GM12878 (cell line): ENCODE data around the gene OSER1. TPM values are rescaled to one million over a fixed set of nuclear protein-coding genes. Genes with fewer than 3 reads are reported as not detected.
A peak's percentile ranks its signal among the peaks of the same experiment; 100 is the strongest.

Source experiments
- CBX3 ChIP-seq: fragments of 200-600 bp; sonication (generic); IDR thresholded peaks from 2 replicates; pipeline ENCODE4 v1.6.1; 2016; ENCODE audit warnings: low read depth, borderline replicate concordance
- EED ChIP-seq: sonication (generic); IDR thresholded peaks from 2 replicates; pipeline ENCODE4 v1.6.1; 2016; ENCODE audit warnings: antibody characterized with exemption, low read depth
- EP300 ChIP-seq, 2 experiments: fragments of 150-350 bp in 1 of 2; IDR thresholded peaks; 2 replicates each; pipeline ENCODE4 v1.6.1; 2011 to 2012; ENCODE audit warnings: low read depth in 2 of 2, low read length in 2 of 2, borderline replicate concordance in 1 of 2, improper control_type of control experiment in 1 of 2, inconsistent platforms in 1 of 2; ENCODE audit not compliant: control insufficient read depth in 1 of 2
- RCOR1 ChIP-seq: conservative IDR thresholded peaks from 2 replicates; pipeline ENCODE4 v1.6.1; 2012; ENCODE audit warnings: low read depth, low read length, improper control_type of control experiment
- SP1 ChIP-seq: IDR thresholded peaks from one replicate; pipeline ENCODE4 v1.6.1; 2011; ENCODE audit warnings: low read depth, low read length
- TARDBP ChIP-seq: IDR thresholded peaks from 2 replicates; pipeline ENCODE4 v1.6.1; 2016; ENCODE audit warnings: borderline replicate concordance
- ZSCAN29 ChIP-seq: fragments of 450-650 bp; IDR thresholded peaks from 2 replicates; pipeline ENCODE4 v1.6.1; 2017; ENCODE audit warnings: mild to moderate bottlenecking, moderate library complexity
- polyA plus RNA-seq, 11 experiments: library from polyadenylated mRNA; depleted of rRNA in 4 of 11; unstranded in 6 of 11; stranded (reverse) in 5 of 11; fragments of >200 nt; fragmentation: Nextera tagmentation in 4 of 11; fragmentation: Illumina TruSeq in 1 of 11; extraction: Ambion mirVana in 4 of 11; extraction: Trizol in 1 of 11; gene quantifications; 1 replicate in 1 of 11; 2 replicates in 10 of 11; pipeline versions ENCODE4 v1.2.1 to v1.2.3, GENCODE V29; 2011 to 2016; ENCODE audit warnings: inconsistent platforms in 2 of 11, missing spikeins in 2 of 11, low read depth in 1 of 11
- total RNA-seq, 4 experiments: library from RNA; depleted of rRNA in 3 of 4; stranded (reverse); fragments of >200 nt in 3 of 4; fragmentation: Illumina TruSeq in 1 of 4; extraction: Trizol in 1 of 4; gene quantifications; 2 replicates each; pipeline versions ENCODE4 v1.2.1 to v1.2.3, GENCODE V29; 2013 to 2021
- TF ChIP-seq, protein P1 (sequence below): IDR thresholded peaks from 2 replicates; pipeline ENCODE4 v1.6.1; 2012; ENCODE audit warnings: mild to moderate bottlenecking, low read depth, low read length

The OSER1 gene
- total and polyA plus RNA-seq, 10 of the 15 experiments (the other 5 are each of a cell fraction or from before 2014, with no cell fraction given) = 19.3 to 63.8 (median 28.4) TPM

DNA sequence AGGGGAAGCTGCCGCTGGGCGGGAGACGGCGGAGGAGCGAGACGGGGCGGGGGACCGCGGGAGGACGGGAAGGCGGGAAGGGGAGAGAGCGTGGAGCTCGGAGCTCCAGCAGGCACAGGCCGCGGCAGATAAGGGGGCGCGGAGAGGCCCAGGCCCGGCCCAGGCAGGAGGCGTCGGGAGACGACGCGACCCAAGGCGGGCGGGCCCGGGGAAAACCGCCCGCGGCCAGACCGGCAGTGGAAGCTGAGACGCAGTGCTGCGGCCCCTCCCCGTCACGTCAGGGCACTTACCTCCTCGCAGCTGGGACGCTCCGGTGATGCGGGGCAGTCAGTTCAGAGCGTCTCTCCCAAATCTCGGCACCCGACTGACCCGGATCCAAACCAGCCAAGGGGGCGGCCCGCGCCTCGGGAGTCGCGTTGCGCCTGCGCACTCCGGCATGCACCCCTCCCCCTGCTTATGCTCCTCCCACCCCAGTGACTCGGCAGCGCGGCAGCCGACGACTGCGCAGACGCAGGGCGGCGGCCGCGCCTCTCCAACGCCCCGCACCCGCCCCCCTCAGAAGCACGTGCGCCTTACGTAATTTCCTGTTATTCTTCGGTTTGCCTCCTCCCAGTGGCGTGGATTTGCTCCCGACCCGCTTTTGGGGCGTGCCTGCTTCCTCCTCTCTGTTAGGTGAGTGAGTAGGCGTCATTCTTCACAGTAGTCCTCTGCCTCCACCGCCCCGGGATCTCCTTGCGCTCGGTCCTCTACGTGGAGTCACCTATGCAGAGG, at the start of gene OSER1 (continued):
- 0 out of 4 replicates have a peak, but pooled peaks have one; percentile 27 to 44 for TF ChIP-seq EP300 (IDR thresholded peaks at IDR 0.05; ENCODE audit: borderline replicate concordance in 1 of 2, control insufficient read depth in 1 of 2, low read depth in 2 of 2, low read length in 2 of 2)
- TF ChIP-seq CBX3 = no peak
- TF ChIP-seq EED = no peak
- TF ChIP-seq ZSCAN29 = no peak
- no peak for TF ChIP-seq RCOR1
- no peak for TF ChIP-seq TARDBP
- no peak for TF ChIP-seq SP1
- TF ChIP-seq, protein P1, sequence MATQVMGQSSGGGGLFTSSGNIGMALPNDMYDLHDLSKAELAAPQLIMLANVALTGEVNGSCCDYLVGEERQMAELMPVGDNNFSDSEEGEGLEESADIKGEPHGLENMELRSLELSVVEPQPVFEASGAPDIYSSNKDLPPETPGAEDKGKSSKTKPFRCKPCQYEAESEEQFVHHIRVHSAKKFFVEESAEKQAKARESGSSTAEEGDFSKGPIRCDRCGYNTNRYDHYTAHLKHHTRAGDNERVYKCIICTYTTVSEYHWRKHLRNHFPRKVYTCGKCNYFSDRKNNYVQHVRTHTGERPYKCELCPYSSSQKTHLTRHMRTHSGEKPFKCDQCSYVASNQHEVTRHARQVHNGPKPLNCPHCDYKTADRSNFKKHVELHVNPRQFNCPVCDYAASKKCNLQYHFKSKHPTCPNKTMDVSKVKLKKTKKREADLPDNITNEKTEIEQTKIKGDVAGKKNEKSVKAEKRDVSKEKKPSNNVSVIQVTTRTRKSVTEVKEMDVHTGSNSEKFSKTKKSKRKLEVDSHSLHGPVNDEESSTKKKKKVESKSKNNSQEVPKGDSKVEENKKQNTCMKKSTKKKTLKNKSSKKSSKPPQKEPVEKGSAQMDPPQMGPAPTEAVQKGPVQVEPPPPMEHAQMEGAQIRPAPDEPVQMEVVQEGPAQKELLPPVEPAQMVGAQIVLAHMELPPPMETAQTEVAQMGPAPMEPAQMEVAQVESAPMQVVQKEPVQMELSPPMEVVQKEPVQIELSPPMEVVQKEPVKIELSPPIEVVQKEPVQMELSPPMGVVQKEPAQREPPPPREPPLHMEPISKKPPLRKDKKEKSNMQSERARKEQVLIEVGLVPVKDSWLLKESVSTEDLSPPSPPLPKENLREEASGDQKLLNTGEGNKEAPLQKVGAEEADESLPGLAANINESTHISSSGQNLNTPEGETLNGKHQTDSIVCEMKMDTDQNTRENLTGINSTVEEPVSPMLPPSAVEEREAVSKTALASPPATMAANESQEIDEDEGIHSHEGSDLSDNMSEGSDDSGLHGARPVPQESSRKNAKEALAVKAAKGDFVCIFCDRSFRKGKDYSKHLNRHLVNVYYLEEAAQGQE = no peak
